DLD1 (cell line): ENCODE data around the gene METTL24.
"Not testable (repeated sequence)": the region's sequence is repeated elsewhere in the genome, so short reads cannot be mapped to it uniquely, and the experiment has no call there.

ENCODE experiments used
- in situ Hi-C: cut with HindIII; loops from 2 replicates; pipeline ENCODE4 v1.10.0; 2017; ENCODE audit warnings: low sequenced_read_pairs

Gene METTL24

GRCh38 chr6:110363748-110364147 lies 5.6 kb upstream of the METTL24 start:
- in situ Hi-C loops, result no loop called here

GRCh38 chr6:110360676-110361075 lies 2.5 kb upstream of the METTL24 start:
- in situ Hi-C loops, result no loop called here

GRCh38 chr6:110359556-110359955 lies 1.4 kb upstream of the METTL24 start:
- in situ Hi-C loops, result no loop called here

DNA sequence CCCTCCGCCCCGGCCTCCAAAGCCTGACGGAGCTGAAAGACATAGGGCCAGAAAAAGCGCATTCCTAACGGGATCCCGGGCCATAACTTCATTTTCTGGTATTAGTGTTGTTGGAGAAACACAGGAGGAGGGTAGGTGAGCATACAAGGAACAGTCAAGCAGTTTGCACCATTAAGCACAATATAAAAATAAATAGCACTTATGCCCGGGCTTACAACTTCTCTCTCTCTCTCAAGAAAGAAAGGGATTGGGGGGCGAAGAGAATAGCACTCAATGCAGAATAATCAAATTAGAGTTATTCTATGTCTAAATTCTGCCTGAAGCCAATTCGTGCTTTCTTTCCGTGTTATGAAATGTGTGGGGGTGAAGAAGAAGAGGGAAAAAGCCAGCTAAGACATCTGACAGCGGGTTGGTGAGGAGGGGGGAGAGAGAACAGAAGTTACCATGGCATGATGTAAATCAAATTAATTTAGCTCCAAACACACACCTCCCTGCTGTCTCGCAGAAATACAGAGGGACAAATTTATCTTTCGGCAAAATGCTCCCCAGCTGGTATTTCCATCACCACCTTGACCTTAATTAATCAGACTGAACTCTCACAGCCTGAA lies 508 bp upstream of the METTL24 start:
- in situ Hi-C loops, result no loop called here

GRCh38 chr6:110357298-110357663 lies 868 bp downstream of the METTL24 start:
- in situ Hi-C loops, result no loop called here

GRCh38 chr6:110356778-110357177 lies 1.4 kb downstream of the METTL24 start:
- in situ Hi-C loops, result no loop called here

DNA sequence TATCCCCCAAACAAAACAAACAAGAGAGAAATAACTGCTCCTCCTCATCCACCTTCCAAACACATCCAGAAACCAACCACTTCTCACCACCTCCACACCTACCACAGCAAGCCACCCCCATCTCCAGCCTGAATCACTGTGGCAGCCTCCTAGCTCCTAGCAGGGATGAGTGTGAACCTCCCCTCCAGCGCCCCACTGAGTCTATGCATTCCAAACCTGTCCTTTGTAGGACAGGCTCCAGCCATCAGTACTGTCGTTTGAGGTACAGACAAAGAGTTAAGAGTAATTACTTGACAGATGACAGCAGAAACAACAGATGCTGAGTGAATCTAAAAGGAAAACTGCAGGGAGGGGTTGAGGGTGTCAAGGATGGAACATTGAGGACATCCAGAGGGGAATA lies 2.4 kb downstream of the METTL24 start:
- in situ Hi-C loops, result no loop called here

DNA sequence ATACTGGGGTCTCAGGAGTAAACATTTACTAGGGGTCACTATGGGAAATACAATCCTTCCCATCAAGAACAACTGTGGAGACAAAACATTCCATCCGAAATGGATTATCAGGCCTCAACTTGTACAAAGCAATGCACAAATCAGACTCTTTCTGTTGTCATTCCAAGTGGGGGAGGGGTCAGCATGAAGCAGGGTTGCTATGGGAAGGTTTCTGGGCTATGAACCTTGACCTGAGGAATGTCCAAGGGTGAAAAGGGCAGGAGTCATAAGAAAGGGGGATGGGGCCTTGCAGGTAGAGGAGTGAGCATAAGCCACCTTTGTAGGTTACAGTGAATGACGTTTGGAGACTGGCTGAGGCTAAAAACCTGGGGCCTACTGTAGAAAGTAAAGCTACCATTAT lies 3.1 kb downstream of the METTL24 start:
- in situ Hi-C loops, result no loop called here

GRCh38 chr6:110354153-110354552 lies 4.0 kb downstream of the METTL24 start:
- in situ Hi-C loops, result no loop called here

DNA sequence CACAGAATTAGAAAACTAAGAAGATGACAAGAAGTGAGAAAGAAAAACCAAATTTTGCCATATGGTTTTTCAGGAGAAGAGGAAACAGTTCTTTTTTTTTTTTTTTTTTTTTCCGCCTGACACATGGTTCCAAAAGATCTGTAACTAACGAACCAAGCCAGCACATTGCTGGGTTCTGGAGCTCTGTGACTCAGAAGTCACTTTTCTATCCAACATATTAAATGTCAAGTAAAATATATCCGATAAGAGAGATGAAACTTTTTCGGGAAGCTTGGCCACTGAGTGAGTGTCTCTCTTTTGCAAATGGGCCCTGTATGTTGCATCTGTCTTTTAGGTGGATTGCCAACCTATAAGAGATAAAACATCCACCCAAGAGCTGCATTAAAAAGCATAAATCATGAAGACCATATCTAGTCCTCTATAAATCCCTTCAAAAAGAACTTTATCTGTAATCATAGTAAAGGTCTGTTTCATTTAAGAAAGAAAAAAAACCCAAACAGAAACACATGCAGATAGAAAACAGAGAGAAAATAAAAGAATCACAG lies 4.6 kb downstream of the METTL24 start:
- in situ Hi-C loops, result no loop called here

DNA sequence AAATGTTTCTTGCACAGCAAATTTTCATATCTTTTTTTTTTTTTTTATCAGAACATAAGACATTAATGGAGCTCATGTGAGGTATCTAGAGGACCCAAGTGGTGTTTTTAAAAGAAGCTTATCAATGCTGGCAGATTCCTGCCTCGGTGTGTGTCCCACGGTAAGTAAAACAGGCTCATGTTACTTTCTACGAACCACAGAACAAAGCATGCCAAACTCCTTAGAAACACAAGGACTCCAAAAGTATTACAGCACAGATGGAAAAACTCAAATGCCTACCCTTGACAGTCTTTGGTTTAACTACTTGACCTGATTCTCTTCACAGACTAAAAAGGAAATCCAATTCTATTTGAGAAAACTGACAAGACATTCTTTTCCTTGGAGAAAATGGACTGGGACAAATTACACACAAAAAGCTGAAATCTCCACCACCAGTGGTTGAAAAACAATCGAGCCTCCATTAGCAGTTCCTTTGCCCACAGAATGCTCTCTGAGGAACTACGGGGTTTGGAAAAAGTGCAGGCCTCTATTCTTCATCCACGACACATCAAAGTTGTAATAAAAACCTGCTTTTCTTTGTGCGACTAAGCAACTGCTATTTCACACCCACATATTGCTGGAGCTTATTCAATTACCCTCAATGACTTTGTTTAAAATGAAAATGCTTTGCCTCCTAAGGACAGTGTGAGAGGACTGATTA lies 5.4 kb downstream of the METTL24 start:
- in situ Hi-C loops, result no loop called here

DNA sequence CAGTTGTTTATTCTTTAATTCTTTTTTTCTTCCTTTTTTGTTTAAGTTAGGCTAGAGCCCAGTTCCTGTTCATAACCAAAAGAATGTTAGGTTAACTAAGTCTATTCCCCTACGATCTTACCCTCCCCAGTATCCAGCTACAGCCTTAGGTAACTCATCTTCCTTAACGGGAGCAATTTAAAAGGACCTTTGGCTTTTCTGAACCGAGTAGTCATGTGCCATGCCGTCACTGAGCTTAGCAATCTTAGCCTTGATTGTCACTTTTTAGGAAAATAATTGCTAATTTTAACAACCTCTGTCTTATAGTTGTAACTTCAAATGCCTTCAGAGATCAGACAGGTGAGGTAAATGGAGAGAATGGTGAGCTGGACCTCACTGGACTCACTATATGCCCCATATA lies 6.2 kb downstream of the METTL24 start:
- in situ Hi-C loops, result no loop called here

DNA sequence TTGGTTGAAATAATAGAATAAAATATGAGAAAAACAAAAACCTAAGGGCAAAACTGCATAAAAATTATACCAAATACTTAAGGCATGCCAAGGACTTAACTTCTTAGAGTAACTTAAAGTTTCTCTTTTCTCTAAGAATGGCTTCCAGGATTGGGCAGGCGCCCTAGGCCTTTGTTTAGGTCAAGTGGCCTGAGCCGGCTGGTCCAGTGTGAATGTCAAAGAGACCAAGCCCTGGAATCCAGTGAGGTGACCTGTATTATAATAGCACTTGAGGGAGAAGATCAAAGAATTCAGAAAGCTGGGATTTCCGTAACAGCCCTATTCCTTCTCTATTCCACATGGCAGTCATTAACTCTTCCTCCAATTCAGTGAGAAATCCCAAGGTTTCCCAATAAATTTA lies 6.6 kb downstream of the METTL24 start:
- in situ Hi-C loops, result no loop called here

- in situ Hi-C loops, result not testable (repeated sequence)
Measured at GRCh38 chr6:110350593-110350992, 7.6 kb downstream of the METTL24 start.

DNA sequence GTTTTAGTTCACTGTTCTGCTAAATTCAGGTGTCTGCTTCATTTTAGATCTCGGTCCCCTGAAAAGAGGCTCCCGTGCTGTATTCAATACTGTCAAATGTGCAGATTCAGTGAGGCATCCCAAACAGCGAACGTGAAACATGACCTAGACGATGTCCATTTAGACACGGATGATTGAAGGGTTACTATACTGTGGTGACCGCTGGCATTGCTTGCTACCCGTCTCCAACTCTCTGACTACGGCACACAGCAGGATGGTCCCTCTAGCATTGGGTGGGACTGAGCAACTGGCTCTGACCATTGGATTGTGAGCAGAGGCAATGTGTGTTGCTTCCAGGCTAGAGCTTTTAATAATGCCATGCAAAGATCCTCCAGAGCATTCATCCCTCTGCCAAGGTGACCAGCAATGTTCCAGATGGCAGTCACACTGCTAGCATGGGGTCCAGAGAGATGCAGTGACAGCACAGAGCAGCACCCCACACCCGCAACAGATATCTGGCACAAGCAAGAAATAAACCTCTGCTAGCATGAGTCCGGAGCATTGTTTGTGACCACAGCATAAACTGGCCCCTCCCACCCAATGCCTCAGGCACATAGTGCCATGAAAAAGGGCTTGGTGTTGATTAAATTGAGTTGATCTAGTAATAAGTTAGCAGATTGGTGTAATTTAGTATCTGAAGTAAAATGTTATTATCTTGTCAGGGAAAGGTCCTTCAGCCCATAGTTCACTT lies 9.0 kb downstream of the METTL24 start:
- in situ Hi-C loops, result no loop called here

- in situ Hi-C loops, result no loop called here
Measured at GRCh38 chr6:110345025-110345424, 13.1 kb downstream of the METTL24 start.

GRCh38 chr6:110342759-110343158 lies 15.4 kb downstream of the METTL24 start:
- in situ Hi-C loops, result no loop called here

DNA sequence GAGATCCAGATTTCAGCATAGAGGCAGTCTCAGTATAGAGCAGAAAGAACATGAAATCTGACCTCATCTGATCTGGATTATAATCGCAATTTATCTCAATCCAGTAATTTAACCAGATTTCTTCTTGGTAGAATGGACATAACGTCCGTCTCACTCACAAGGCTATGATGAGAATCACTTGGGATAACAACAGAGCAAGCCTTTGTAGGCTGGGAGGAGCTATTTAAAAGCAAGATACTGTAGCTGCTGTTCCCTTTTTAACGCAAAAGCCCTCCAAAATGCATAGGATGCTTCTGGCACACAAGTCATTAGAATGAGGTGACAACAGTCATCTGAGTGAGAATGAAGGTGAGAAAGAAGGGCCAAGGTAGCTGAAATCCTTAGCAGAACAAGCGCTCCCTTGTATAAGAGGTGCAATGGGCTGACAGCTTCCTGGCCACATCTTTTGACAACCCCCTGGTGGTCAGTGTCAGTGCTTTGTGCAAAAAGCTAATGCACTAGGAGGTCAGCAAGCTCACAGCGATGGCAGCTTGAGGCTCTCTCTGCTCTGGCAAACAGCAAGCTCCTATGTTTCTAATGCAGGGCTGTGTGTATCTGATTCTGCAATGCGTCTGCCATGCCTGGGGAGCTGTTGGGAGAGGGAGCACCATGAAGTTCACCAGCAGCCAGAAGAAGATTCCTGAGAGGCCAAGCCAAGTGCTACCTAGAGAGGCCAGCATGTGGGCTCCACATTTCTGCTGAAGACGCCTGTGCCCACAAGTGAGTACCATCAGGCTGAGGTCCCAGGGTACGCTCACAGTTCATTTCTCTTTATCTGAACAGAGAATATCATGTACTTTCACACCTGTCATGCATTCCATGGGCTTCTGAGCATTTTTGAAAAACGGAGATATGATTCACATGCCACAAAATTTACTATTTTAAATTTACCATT lies 16.2 kb downstream of the METTL24 start:
- in situ Hi-C loops, result no loop called here

GRCh38 chr6:110341067-110341466 lies 17.1 kb downstream of the METTL24 start:
- in situ Hi-C loops, result no loop called here

GRCh38 chr6:110340392-110340965 lies 17.7 kb downstream of the METTL24 start:
- in situ Hi-C loops, result no loop called here
